Adipose tissue (tissue), 3 donors: ENCODE results near the gene STIM1. TPM values are rescaled to one million over a fixed set of nuclear protein-coding genes. Genes with fewer than 3 reads are reported as not detected.

Experiments
- polyA plus RNA-seq, 3 donors: library from polyadenylated mRNA; stranded (reverse); fragments of 200-250 nt; gene quantifications; one replicate each; pipeline ENCODE4 v1.2.3, GENCODE V29; 2013
- donor health status: healthy with polysubstance abuse.
- donor health status: Bipolar disorder and iron deficiency.
- donor health status: healthy.

The STIM1 gene
- polyA plus RNA-seq, 3 donors = 17.6 to 49.7 (median 40.0) TPM

Other genes with a start within 250 kb of the STIM1 start
- gene ART5, start 213.7 kb upstream of the STIM1 start, polyA plus RNA-seq = under 1 TPM in 2 of 3 donors, not detected in 1; 0.22 to 0.23 TPM
- not detected for gene ART1, start 210.5 kb upstream of the STIM1 start, polyA plus RNA-seq
- under 1 TPM; 0.11 to 0.73 (median 0.33) TPM for gene CHRNA10, start 184.3 kb upstream of the STIM1 start, polyA plus RNA-seq
- 10 to 100 TPM; 17.9 to 52.7 (median 19.6) TPM for gene NUP98, start 58.1 kb upstream of the STIM1 start, polyA plus RNA-seq
- 10 to 100 TPM; 10.4 to 21.9 (median 11.5) TPM for gene PGAP2, start 47.1 kb upstream of the STIM1 start, polyA plus RNA-seq
- 10 to 100 TPM; 30.4 to 94.7 (median 88.8) TPM for gene RHOG, start 14.7 kb upstream of the STIM1 start, polyA plus RNA-seq
- 10 to 100 TPM; 13.1 to 20.5 (median 15.7) TPM for gene RRM1, start 239.1 kb downstream of the STIM1 start, polyA plus RNA-seq